Left colon (tissue), 2 donors: ENCODE measurements around the gene SH2D3C. TPM values are rescaled to one million over a fixed set of nuclear protein-coding genes. Genes with fewer than 3 reads are reported as not detected.

Experiments
- ATAC-seq: fragments of 200-7000 bp; cut with Tn5 transposase; one replicate; pipeline ENCODE4 v1.9.1; 2020; ENCODE audit warnings: mild to moderate bottlenecking, moderate library complexity
- DNase-seq, 2 donors: peaks; one replicate each; pipeline ENCODE4 v3.0.0-alpha.2; 2020
- intact Hi-C, 2 donors: fragments of 100-400 bp; cut with DNase I in 1 of 2; cut with micrococcal nuclease in 1 of 2; formaldehyde crosslinking; loops; one replicate each; pipeline versions ENCODE4 v1.11.2 to v1.14.0; 2022; cut with DNase I, micrococcal nuclease
- long read RNA-seq: library from polyadenylated mRNA; unstranded; transcript quantifications from one replicate; pipeline ENCODE4 v2.0.0, GENCODE V29; 2021
- total RNA-seq, 2 donors: library from RNA; stranded (reverse); fragmentation: NEBNext Ultra II Directional; extraction: Animal tissue kit (Norgen Biotek cat#: 25700); gene quantifications; one replicate each; pipeline ENCODE4 v1.2.1, GENCODE V29; 2021
- donor health status: DM: no; HTN: no; CAD: no.
- donor health status: DM: yes; HTN: yes; CAD: no.

The SH2D3C gene
- 1 to 10 TPM; 2.8 to 3.1 TPM for total RNA-seq
- long read RNA-seq, partial matches to known transcripts: 8 of 15 reads
- long read RNA-seq, other reads (novel, unspliced or antisense): 3 of 15 reads

DNA sequence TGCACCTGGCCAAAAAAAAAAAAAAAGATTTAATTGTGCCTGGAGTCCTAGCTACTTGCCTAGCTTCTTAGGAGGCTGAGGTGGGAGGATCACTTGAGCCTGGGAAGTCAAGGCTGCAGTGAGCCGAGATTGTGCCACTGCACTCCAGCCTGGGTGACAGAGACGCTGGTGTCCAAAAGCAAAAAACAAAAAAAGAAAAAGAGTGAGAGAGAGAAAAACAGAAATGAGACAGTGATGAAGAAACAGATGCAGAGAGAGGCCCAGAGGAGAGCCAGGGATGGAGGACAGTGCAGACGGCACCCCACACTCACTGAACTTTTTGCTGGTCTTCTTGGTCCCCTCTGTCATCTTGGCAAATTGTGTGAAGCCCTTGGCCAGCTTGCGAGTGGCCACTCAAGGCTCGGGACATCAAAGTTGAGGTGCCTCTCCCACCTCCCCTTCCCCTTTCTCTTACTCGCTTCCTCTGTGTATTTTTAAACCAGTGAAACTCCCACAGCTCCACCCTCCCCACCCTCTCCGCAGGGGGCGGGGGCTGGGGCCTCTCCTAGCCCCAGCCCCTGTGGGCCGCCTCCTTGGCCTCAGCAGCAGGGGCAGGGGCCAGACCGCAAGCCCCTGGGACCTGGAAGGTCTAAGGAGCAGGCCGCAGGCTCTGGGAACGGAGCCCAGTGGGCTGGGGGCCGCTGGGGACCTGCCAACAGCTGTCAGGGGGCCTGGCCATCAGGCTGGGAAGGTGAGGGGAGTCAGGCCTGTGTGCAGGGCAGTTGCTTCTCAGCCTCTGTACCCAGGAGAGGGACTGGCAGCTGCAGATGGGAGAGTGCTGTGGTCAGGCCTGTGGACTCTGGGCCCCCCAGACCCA is at the start of gene SH2D3C:
TSS of gene SH2D3C (minus strand) at position 387 of the 856 bp plus-strand sequence. CDS start at position 348, 39 bp downstream.
- intact Hi-C loops: no loop called here
- DNase-seq: peak in 1 of 2 donors; percentile 42
- peak; percentile 27 for ATAC-seq

DNA sequence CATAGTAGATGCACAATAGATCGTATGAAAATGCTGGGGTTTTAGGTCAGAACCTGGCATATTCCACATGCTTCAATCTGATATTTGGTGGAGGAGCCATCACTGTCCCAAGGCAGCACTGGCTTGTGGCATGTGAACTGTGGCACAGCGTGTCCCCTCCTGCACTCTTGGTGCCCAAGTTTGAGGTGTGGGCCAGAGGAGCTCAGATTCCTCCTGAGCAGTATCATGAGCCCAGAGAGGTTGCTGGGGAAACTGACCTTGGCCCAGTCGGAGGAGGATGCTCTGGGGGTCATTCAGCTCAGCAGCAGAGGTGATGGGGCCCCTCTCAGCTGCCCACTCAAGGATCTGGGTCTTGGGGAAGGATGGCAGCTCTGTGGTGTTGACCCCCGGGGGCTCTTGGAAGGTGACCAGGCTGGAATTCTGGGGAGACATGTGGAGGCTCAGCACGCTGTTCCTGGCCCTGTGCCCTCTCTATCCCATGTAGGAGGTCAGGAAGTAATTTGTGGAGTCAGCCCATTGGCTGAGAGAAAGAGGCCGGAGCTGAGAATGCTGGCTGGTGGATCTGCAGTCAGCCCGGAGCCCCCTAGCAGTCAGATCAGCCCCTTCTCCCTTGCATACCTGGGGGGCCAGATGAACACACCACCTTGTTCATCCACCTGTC is 47.9 kb upstream of the SH2D3C start:
- intact Hi-C loops: no loop called here
- DNase-seq: no peak
- no peak for ATAC-seq

- intact Hi-C loops: no loop called here
- ATAC-seq: peak; percentile 51
- DNase-seq: peak in 1 of 2 donors; percentile 75
Measured at GRCh38 chr9:127825319-127826051, 47.0 kb upstream of the SH2D3C start.

DNA sequence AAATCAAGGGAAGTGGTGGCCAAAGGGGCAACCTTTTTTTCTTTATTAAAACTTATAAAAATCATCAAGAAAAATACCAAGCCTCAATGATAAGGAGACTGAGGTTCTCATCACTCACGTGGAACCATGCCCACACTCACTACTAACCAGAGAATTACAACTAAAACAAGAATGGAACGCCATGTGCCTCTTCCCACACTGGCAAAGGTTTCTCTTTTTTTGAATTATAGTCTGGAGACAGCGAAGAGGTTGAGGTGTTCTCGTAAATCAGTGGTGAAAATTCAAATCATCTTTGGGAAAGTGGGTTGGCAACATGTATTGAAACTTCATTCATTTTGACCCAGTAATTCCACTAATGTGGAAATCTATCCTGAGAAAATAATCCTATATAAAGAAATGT is 43.6 kb upstream of the SH2D3C start:
- intact Hi-C loops: no loop called here
- DNase-seq (no peak), ATAC-seq (no peak)

DNA sequence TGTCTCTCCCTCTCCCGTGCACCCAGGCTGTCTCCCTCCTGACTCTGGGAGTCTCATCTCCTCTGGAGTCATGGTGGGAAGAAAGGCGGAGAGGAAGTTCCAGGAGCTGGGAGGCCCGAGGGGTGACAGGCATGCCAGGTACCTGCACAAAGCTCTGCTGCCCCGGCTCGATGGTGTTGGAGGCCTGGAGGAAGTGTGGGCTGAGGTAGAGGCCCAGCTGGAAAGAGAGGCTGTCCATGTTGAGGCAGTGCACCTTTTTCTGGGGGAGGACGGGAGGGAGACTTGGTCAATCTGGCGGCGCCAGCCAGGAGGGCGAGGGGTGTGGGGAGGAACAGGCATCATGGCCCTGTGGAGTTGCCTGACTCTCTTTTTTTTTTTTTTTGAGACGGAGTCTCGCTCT is 40.1 kb upstream of the SH2D3C start:
- intact Hi-C loops: no loop called here
- DNase-seq (no peak), ATAC-seq (peak; percentile 5)

- ATAC-seq (peak; percentile 5), DNase-seq (no peak)
- intact Hi-C loops: no loop called here
Measured at GRCh38 chr9:127817881-127818434, 39.5 kb upstream of the SH2D3C start.

GRCh38 chr9:127816728-127817127 is 38.3 kb upstream of the SH2D3C start:
- ATAC-seq (no peak), DNase-seq (no peak)
- intact Hi-C loops: no loop called here

DNA sequence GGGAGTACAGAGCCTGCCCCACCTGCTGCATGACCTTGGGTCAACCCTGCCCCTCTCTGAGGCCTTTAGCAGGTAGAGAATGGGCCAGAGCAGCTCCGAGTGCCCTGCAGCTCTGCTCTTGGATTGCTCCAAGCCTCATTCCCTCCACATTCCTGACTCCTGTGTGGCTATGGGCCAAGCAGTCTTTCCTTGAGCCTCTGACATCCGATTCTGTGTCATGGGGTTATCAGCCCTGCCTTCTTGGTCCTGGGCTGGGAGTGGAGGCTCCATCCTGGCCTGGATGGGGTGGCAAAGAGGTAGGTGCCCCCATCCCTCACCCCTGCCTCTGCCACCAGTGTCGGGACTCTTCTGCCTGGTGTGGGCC is 37.9 kb upstream of the SH2D3C start:
- ATAC-seq (no peak), DNase-seq (no peak)
- intact Hi-C loops: no loop called here

DNA sequence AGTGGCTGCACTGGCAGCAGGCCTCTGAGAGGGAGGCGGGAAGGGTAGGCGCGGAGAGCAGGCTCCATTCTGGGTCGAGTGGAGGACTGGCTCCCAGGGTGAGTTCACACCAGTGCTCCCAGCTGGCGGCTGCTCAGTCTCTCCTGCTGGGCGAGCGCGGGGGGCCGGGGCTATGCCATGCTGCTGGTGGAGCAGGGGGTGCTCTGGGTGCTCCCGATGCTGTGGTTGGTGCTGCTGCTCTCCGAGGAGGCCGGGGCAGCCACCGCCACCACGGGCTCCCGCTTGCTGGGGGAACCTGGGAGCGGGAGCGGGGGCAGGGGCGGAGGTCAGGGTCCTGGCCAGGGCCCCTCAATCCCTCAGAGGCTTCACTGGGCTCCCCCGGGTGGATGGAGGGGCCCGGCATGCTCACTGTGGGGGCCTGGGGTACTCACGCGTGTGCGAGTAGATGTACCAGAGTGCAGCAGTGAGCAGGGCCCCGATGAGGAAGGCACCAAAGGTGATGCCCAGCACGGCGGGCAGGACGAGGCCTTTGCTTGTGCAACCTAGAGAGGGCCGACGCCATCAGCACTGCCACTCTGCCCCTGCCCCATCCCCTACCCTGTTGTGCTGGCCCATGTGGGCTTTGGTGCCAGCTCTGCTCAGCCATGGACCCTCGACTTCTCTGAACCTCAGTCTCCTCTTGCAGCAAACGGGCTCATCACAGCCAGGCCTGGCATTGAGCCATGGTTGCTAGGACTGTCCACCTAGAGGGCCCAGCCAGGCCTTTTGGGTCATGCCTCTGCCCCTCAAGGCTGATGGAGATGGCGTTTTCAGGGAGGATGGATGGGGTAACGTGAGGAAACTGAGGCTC is 37.3 kb upstream of the SH2D3C start:
- ATAC-seq (no peak), DNase-seq (no peak)
- intact Hi-C loops: no loop called here

GRCh38 chr9:127814619-127815511 is 36.4 kb upstream of the SH2D3C start:
- intact Hi-C loops: no loop called here
- ATAC-seq (no peak), DNase-seq (no peak)

GRCh38 chr9:127813686-127814226 is 35.3 kb upstream of the SH2D3C start:
- DNase-seq: no peak
- intact Hi-C loops: no loop called here
- no peak for ATAC-seq

DNA sequence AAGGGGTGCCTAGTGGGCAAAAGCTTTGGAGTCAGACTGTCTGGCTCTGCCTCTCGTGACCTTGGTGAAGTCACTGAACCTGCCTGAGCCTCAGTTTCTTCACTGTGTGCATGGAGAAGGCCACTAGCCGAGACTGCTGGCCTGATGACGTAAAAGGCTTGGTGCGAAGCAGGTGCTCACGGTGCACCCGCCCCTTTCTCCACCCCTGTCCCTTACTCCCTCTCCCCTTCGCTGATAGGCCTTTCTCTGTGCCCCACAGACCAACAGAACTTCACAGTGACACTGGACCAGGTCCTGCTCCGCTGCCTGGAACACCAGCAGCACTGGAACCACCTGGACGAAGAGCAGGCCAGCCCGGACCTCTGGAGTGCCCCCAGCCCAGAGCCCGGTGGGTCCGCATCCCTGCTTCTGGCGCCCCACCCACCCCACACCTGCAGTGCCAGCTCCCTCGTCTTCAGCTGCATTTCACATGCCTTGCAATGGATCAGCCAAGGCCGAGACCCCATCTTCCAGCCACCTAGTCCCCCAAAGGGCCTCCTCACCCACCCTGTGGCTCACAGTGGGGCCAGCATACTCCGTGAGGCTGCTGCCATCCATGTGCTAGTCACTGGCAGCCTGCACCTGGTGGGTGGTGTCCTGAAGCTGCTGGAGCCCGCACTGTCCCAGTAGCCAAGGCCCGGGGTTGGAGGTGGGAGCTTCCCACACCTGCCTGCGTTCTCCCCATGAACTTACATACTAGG is 34.6 kb upstream of the SH2D3C start:
- ATAC-seq: no peak
- DNase-seq: no peak
- intact Hi-C loops: no loop called here

GRCh38 chr9:127812011-127812410 is 33.5 kb upstream of the SH2D3C start:
- DNase-seq: no peak
- intact Hi-C loops: no loop called here
- ATAC-seq: no peak

GRCh38 chr9:127810378-127811187 is 32.1 kb upstream of the SH2D3C start:
- intact Hi-C loops: no loop called here
- DNase-seq (no peak), ATAC-seq (no peak)

GRCh38 chr9:127809540-127810377 is 31.3 kb upstream of the SH2D3C start:
- peak; percentile 93 for ATAC-seq
- peak; percentile 71 to 83 for DNase-seq
- intact Hi-C loops: no loop called here
